Measurements from ENCODE around the gene JAZF1.

The JAZF1 gene

GRCh38 chr7:27914409-27914808 lies 266.2 kb downstream of the JAZF1 start:
- TF ChIP-seq CTCF (IDR thresholded peaks at IDR 0.05; ENCODE audit: control extremely low read depth, extremely low read depth, low read depth, missing control alignments) = no peak
- POLR2A ChIA-PET = no interaction called here
- DNase-seq (ENCODE audit: extremely low spot score) = no peak
- CTCF ChIA-PET = no interaction called here

GRCh38 chr7:27912751-27913150 lies 267.8 kb downstream of the JAZF1 start:
- ChIA-PET POLR2A (no interaction called here), CTCF (interaction anchor here (1.2 kb wide), 1 partner anchor 149 kb away, joined by 3 read pairs; no protein-coding TSS in a partner anchor)
- DNase-seq (ENCODE audit: extremely low spot score) = no peak
- no peak for TF ChIP-seq CTCF (IDR thresholded peaks at IDR 0.05; ENCODE audit: control extremely low read depth, extremely low read depth, low read depth, missing control alignments)

- CTCF ChIA-PET = interaction anchor here (1.7 kb wide), 1 partner anchor 9 kb away, joined by 6 read pairs; no protein-coding TSS in a partner anchor
- no peak for TF ChIP-seq CTCF (IDR thresholded peaks at IDR 0.05; ENCODE audit: control extremely low read depth, extremely low read depth, low read depth, missing control alignments)
- DNase-seq (ENCODE audit: extremely low spot score) = no peak
- POLR2A ChIA-PET = no interaction called here
Observed at GRCh38 chr7:27911920-27912319, 268.7 kb downstream of the JAZF1 start.

- CTCF ChIA-PET = interaction anchor here (0.7 kb wide), 1 partner anchor 14 kb away, joined by 4 read pairs; no protein-coding TSS in a partner anchor
- POLR2A ChIA-PET = no interaction called here
- TF ChIP-seq CTCF (IDR thresholded peaks at IDR 0.05; ENCODE audit: control extremely low read depth, extremely low read depth, low read depth, missing control alignments) = no peak
- DNase-seq (ENCODE audit: extremely low spot score) = no peak
Observed at GRCh38 chr7:27910326-27910725, 270.3 kb downstream of the JAZF1 start.

GRCh38 chr7:27908534-27909165 lies 271.9 kb downstream of the JAZF1 start:
- POLR2A ChIA-PET = no interaction called here
- CTCF ChIA-PET = interaction anchor here (1.6 to 2.4 kb wide), 2 partner anchors 12 to 41 kb away, joined by 3 to 11 read pairs; no protein-coding TSS in a partner anchor
- no peak for DNase-seq (ENCODE audit: extremely low spot score)
- TF ChIP-seq CTCF (IDR thresholded peaks at IDR 0.05; ENCODE audit: control extremely low read depth, extremely low read depth, low read depth, missing control alignments) = no peak

- POLR2A ChIA-PET = no interaction called here
- no peak for TF ChIP-seq CTCF (IDR thresholded peaks at IDR 0.05; ENCODE audit: control extremely low read depth, extremely low read depth, low read depth, missing control alignments)
- CTCF ChIA-PET = interaction anchor here (1.0 to 2.4 kb wide), 4 partner anchors 10 to 44 kb away, joined by 3 to 11 read pairs (median 4); no protein-coding TSS in a partner anchor
- no peak for DNase-seq (ENCODE audit: extremely low spot score)
Observed at GRCh38 chr7:27906385-27907091, 274.1 kb downstream of the JAZF1 start.
